HG02981 (cell line): ENCODE results near the gene TMEM217.
"Not testable (repeated sequence)": the region's sequence is repeated elsewhere in the genome, so short reads cannot be mapped to it uniquely, and the experiment has no call there.

ENCODE experiments used
- ATAC-seq: cut with Tn5 transposase; IDR thresholded peaks from one replicate; pipeline ENCODE4 v1.9.1; 2021; ENCODE audit warnings: mild to moderate bottlenecking, moderate library complexity; ENCODE audit not compliant: unreplicated experiment

Gene TMEM217

DNA sequence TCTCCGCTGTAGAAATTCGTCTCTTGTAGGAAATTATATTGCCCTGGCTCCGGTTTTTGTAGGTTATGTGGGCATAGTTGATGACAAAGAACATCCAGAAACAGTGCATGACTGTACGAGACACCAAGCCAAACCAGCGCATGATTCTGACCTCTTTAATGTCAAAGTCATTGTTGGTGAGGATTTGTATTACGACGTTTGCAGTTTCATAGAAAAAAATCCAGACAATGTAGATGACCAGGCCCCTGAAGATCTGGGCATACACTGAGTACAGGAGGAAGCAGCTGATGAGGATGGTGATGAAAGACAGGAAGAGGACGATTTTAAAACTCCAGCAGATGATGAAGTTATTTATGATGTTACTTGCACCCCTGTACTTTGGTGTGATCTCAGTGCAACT, 39.4 kb downstream of the TMEM217 start:
- ATAC-seq: no peak

DNA sequence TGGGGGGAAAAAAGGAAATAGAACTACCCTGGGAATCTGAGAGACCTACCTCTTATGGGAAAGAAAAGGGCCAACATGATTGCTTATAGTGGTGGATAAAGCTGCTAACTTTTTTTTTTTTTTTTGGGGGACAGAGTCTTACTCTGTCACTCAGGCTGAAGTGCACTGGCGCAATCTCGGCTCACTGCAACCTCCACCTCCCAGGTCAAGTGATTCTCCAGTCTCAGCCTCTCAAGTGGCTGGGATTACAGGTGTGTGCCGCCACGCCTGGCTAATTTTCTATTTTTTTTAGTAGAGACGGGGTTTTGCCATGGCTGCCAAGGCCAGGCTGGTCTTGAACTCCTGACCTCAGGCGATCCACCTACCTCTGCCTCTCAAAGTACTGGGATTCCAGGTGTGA, 39.9 kb downstream of the TMEM217 start:
- no peak for ATAC-seq

DNA sequence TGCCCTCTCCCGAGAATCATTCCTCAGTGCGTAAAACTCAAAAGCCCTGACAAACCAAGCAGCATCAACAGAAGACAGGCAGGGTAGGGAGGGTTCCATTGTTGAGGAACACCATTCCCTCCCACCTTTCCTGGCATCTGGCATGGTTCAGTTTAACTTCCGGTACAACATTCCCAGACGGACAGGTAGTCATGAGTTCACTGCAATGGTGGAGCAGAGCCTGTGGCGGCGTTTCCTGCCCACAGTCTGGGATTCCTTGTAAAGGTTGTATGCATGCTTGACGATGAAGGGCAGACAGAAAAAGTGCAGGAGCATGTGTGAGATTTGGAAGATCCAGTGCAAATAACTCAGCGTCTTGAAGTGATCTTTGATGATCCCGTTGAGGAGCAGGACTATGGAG, 45.7 kb downstream of the TMEM217 start:
- no peak for ATAC-seq

DNA sequence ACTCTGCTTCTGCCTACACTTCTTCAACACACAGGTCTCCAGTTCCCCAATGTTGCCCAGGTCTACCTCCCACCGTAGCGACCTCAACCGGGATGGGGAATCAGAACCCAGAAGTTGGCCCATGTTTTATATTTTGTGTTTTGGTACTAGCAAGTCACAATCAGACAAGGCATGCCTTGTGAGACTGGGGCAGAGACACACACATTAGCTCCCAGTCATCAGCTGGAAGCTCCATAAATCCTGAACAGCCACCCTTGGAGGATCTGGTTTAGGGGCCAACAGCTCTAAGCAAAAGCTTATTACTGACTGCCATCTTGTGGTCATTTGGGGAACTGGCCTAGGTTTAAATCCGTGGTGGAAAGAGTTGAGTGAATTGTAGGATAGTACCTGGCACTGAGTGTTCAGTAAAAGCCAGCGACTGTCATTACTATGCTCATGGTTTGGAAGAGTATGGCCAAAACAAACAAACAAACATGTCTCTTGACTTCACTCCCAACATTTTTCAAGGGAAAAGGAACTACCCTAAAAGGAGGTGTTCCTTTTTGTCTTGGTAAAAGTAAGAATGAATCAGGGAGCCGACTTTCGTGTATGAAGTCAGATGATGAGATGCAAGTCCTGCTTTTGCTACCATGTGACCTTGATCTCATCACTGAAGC, 47.5 kb downstream of the TMEM217 start:
- no peak for ATAC-seq

DNA sequence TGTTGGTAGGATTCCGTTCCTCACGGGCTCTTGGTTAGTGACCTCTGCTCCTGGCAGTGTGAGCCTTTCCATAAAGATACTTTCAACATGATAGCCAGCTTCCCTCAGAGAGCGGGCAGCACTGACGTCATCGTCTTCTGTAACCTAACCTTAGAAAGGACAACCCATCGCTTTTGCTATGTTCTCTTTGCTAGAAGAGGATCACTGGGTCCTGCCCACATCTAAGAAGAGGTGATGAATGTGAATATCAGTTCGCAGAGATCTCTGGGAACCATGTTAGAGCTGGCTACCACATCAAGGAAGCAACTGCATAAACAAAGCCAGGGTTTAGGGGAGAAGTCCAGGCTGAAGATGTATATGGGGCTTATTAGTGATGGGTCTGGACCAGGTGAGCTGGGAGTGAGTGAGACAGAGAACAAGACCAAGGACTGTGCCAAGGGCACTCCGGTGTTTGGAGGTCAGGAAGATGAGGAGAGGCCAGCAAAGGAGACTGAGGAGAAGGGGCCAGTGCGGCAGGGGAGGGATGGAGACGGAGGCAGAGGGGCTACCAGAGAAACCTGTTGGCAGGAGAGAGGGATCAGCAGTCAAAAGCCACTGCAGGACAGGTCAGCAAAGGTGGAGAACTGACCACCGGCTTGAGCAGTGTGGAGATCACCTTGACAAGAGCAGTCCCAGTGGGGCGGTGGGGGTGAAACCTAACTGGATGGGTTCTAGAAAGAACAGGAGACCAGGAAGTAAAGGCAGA, 48.3 kb downstream of the TMEM217 start:
- no peak for ATAC-seq

DNA sequence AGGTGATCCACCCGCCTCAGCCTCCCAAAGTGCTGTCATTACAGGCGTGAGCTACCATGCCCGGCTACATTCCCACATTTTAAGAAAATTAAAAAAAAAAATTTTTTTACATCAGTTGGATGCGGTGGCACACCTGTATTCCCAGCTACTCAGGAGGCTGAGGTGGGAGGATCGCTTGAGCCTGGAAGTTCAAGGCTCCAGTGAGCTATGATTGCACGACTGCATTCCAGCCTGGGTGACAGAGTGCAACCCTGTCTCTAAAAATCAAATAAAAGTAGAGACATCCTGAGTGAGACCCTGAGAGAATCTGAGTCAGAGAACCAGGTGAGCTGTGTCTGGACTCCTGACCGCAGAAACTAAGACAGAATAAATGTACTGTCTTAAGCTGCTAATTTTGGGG, 49.2 kb downstream of the TMEM217 start:
- ATAC-seq: no peak

DNA sequence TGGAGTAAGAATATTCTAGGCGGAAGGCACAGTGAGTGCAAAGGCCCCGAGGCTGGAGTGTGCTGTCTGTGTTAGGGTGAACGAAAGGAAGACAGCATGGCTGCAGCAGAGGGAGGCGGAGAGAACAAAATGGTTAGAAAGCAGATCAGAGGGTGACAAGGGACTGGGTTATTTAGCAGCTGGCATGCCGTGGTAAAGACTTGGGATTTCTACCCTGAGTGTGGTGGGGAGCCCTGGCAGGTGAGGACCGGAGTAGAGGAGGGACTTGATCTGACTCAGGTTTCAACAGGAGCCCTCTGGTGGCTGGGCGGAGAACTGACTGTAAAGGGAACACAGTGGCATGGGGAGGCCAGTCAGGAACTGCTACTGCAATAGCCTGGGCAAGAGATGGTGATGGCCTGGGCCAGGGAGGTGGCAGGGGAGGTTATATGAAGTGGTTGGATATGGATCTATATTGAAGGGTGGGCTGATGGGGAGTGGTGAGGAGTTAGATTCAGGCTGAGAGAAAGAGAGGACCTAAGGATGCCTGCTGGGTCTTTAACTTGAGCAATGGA, 50.0 kb downstream of the TMEM217 start:
- ATAC-seq: no peak

DNA sequence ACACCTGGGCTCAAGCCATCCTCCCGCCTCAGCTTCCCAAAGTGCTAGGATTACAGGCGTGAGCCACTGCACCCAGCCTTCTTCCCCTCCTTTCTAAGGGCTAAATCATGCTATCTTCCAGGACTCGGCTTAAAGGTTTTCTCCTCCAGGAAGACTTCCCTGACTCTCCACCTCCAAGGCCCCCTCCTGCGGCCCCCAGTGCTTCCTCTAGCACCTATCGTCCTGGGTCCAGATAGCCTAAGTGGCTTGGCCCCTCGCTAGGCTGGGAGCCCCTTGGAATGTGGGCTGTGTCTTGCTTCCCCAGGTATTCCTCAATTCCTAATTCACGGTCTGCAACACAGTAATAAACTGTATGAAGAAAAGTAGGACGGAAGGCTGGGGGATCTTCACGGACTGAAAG, 51.3 kb downstream of the TMEM217 start:
- no peak for ATAC-seq

DNA sequence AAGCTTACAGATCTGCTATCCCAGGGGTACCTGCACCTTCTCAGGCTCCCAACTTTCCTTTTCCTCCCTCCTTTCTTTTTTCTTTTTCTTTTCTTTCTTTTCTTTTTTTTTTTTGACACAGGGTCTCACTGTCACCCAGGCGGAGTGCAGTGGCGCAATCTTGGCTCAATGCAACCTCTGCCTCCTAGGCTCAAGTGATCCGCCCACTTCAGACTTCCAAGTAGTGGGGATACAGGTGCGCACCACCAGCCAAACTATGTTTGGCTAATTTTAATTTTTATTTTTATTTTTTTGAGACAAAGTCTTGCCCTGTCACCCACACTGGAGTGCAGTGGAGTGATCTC, 52.0 kb downstream of the TMEM217 start:
- no peak for ATAC-seq

DNA sequence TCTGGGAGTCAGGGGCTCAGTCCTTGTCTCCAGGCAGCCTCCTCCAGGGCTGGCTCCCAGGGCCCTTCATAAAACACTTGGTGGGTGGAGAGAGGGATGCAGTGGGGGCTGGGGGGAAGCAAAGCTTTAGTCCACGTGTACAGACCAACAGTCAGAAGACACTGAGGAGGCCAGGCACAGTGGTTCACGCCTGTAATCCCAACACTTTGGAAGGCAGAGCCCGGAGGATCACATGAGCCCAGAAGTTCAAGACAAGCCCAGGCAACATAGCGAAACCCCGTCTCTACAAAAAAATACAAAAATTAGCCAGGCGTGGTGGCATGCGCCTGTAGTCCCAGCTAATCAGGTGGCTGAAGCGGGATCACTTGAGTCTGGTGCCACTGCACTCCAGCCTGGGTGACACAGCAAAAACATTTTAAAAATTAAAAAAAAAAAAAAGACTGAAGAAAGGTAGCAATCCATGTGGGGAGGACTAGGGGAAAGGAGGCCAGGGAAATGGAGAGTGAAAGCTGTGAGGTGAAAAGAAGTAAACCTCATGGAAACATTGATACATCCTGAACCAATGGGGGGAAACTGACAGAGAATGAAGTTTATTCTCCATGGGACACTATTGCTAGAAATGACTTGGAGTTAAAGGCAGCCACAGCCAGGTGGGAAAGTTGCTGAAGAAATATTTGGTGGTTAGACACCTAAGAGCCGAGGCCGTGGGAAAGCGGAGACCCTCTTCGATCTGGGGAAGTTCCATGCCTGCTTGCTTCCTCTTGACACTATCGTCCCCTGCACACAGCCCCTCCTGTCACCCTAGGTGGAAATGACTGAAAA, 52.6 kb downstream of the TMEM217 start:
- no peak for ATAC-seq

DNA sequence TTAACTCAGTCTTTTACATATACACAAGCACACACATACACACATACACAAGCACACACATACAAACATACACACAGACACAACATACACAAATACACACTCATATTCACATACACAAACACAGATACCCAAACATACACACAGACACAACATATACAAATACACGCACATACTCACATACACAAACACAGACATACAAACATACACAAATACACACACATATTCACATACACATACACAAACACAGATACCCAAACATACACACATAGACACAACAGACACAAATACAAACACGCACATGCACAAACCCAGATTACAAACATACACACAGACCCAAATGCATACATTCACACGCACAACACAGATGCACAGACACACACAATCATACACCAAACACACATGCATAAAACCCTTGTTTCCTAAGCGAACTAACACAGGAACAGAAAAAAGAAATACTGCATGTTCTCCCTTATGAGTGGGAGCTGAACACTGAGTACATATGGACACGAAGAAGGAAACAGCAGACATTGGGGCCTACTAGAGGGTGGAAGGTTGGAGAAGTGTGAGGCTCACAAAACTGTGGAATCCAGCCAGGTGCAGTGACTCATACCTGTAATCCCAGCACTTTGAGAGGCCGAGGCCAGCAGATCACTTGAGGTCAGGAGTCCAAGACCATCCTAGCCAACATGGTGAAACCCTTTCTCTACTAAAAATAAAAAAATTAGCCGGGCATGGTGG, 53.8 kb downstream of the TMEM217 start:
- no peak for ATAC-seq

DNA sequence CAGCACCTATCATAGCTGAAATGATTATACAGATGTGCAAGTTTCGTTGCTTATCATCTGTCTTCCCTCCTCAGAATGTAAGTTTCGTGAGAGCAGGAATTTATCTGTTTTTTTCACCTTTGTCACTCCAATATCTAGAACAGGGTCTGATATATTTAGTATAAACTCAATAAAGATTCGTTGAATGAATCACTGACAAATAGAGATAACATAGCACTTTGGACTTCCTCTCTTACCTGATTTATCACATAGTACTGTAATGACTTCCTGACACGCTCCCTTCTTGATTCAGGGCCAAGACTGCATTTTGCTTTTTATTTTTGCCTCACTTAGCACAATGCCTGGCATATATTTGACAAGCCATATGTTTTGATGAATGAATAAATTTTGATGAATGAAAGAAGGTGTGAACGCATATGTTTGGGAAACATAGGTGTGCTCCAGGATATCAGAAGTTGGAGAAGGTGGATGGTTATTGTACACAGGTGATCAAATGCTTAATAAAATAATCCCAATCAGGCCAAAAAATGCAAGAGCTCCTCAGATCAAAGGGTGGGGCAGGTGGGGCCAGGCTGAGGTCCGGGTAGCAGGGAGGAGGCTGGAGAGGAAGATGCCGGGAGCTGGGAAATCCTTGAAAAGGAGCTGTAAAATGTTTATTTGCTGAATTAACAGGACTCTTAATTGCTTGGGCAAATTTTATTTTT, 55.0 kb downstream of the TMEM217 start:
- no peak for ATAC-seq

DNA sequence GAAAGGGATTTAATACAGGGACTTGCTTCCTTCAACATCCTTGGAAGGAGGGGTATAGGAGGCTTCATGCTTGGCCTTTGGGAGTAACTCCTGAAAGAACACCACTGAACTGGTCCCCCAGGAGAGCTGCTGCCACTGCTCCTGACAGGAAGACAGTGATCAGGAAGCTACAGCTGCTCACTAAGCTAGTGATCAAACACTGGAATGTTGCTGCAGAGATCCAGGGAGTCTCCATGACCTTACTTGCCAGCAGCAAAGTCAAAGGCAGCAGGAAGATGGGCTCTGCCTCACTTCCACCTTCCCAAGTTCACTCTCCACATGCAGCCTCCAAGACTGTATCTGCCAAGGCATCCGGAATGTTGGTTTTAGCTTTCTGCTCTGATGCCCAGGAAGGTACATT, 56.2 kb downstream of the TMEM217 start:
- ATAC-seq: no peak

DNA sequence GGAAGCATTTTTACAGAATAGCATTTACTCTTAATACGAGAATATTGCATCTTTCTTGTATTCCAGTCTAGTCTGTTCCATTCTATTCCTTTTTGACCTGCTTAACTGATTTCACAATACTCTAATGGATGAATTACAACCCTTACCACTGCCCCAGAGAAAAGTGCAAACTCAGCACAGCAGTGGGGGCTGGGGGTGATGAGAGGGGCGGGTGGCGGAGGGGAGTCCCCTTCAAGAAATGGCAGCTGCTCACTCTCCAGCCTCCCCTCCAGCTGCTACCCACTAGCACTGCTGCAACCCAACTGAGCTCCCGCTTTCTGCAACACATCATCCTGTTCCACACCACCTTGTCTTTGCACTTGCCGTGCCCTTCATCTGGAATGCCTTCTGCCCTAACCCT, 57.9 kb downstream of the TMEM217 start:
- no peak for ATAC-seq

DNA sequence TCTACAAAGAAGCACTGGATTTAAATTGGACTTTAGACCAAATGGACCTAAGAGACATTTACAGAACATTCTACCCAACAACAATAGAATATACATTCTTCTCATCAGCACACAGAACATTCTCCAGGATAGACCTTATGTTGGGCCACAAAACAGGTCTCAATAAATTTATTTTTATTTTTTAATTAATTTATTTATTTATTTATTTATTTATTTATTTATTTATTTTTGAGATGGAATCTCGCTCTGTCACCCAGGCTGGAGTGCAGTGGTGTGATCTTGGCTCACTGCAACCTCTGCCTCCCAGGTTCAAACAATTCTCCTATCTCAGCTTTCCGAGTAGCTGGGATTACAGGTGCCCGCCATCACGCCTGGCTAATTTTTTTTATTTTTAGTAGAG, 61.5 kb downstream of the TMEM217 start:
- not testable (repeated sequence) for ATAC-seq

DNA sequence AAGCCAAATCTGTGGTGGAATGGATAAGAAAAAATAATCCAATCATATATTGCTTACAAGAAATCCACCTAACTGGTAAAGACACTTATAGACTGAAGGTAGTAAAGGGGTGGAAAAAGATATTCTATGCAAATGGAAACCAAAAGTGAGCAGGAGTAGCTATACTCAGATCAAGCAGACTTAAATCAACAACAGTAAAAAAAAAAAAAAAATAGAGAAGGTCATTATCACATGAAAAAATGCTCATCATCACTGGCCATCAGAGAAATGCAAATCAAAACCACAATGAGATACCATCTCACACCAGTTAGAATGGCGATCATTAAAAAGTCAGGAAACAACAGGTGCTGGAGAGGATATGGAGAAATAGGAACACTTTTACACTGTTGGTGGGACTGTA, 63.1 kb downstream of the TMEM217 start:
- ATAC-seq: not testable (repeated sequence)

DNA sequence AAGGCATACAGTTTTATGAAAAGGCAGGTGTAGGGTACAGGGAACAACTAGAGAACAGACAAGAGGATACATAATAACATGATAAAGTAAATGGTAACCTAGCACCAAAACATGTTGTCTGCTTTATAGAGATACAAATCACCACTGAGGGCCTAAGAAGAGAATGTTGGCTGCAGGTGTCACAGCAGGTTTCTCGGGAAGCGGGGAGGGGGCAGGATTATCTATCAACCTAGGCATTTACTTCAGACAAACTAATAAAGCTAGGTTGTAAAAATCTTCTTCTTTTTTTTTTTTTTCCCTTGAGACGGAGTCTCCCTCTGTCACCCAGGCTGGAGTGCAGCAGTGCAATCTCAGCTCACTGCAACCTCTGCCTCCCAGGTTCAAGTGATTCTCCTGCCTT, 65.3 kb downstream of the TMEM217 start:
- no peak for ATAC-seq

DNA sequence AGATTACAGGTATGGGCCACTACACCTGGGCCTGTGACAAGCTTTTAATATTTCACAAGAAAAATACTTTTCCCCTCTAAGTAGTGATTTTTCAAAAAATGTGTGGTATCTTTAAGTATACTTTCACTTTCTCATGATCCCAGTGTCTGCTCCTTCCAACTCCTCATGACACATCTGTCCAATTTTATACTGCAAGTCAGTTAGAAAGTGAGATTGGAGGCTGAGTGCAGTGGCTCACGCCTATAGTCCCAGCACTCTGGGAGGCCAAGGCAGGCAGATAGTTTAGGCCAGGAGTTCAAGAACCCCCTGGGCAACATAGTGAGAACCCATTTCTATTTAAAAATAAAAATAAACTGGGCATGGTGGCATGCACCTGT, 67.8 kb downstream of the TMEM217 start:
- ATAC-seq: no peak

DNA sequence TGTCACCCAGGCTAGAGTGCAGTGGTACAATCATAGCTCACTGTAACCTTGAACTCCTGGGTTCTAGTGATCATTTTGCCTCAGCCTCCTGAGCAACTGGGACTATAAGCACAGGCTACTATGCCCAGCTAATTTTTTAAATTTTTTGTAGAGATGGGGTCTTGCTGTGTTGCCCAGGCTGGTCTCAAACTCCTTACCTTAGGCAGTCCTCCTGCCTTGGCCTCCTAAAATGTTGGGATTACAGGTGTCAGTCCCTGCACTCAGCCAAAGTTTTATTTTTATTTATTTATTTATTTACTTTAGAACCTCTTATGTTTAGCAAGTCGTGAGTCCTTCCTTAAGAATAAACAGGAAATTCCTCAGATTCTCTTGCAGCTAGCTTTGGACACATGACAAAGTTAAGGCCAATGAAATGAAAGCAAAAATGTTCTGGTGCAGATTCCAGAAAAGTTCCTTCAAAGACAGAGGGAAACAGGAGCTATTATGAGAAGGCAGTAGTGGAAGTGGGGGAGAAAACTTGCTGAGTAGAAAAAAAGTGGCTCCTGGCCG, 68.9 kb downstream of the TMEM217 start:
- no peak for ATAC-seq

DNA sequence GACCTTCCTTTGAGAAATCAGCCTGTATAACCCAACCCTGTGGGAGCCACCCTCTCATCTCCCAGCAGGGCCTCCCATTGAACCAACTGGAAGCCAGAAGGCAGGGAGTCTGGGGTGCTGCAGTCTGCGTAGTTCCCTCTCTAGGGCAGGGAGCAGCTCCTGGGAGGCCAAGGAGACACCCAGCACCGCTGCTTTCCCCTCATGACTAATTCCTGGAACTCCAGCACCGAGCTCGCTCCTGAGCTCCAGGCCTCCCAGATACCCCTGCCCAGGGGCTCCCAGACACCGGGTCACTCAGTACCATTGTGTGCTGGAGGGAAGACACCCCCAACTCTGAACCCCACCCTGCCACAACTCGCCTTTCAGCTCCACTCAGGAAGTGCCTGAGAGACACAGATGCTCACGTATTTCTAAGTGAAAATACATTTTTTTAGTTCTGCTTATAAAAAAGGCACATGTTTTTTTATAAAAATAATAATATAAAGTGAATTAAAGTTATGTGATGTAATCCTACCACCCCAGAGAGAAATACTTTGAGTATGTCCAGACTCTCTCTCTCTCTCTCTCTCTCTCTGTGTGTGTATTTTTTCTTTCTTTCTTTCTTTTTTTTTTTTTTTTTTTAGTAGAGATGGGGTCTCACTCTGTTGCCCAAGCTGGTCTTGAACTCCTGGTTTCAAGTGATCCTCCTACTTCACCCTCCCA, 70.5 kb downstream of the TMEM217 start:
- ATAC-seq: no peak
